Measurements from ENCODE around the gene KDM1B. TPM values are rescaled to one million over a fixed set of nuclear protein-coding genes. Genes with fewer than 3 reads are reported as not detected.

Gene KDM1B
- total and polyA plus RNA-seq, 2 of the 8 experiments (the other 6 are each of a cell fraction or from before 2014, with no cell fraction given), result 3.7 to 7.5 TPM

DNA sequence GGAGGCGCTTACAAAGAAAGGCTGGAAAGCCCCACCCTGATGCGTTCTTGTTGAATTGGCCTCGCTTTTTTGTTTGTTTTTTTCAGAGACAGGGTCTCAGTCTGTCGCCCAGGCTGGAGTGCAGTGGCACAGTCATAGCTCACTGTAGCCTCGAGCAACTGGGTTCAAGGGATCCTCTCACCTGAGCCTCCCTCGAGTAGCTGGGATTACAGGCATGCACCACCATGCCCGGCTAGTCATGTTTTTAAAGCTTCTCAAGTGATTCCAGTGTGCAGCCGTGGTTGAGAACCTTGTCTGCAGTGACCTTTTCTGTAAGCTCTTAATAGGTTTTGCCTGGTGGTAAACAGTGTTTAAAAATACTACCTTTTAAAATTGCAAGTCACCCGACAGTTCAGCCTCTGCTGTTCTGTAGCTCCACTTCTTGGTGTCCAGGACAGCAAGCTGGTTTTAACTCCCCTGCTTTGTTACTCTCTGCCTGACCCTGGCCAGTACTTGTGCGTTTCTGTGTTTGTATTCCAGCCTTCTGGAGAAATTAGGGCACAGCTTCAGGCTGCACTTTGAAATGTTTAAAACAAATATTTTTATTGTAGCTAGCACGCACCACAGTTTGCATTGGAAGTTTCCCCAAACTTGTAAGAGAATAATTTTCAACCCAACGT lies 54.4 kb downstream of the KDM1B start:
- Histone ChIP-seq H3K36me3 (ENCODE audit: control insufficient read depth in 2 of 4, insufficient read depth in 4 of 4, low read length in 3 of 4) (no peaks in the 10 kb centered on the region; a peak in 2 of 8 replicates), H2BK120ac (replicated peaks; ENCODE audit: low read depth, low read length) (no peak overlapping the region), H4K20me1 (replicated peaks in 1 of 2; ENCODE audit: control insufficient read depth in 1 of 2, insufficient read depth in 2 of 2, low read length in 2 of 2) (no peaks in the 10 kb centered on the region), H3K23me2 (ENCODE audit: low read depth, low read length) (no peaks in the 10 kb centered on the region), H3K27me3 (replicated peaks in 1 of 4; ENCODE audit: control insufficient read depth in 3 of 4, extremely low read depth in 1 of 4, insufficient read depth in 3 of 4, low read length in 3 of 4) (no peaks in the 10 kb centered on the region), H3K23ac (ENCODE audit: insufficient read length) (no peak overlapping the region), H3K9ac (replicated peaks in 1 of 4; ENCODE audit: extremely low read depth in 1 of 4, low read depth in 3 of 4, low read length in 3 of 4) (no peak overlapping the region; a peak in 1 of 7 replicates), H2AK5ac (ENCODE audit: low read depth, low read length) (no peak overlapping the region), H3K4ac (replicated peaks; ENCODE audit: insufficient read length, low read depth, low read length) (no peak overlapping the region), H3K9me3 (ENCODE audit: insufficient read depth in 2 of 2, low read depth in 1 of 2, low read length in 1 of 2) (no peaks in the 10 kb centered on the region), H3K56ac (replicated peaks; ENCODE audit: insufficient read length, low read depth, low read length) (no peak overlapping the region), H2BK5ac (ENCODE audit: low read depth, low read length) (no peak overlapping the region), H2BK20ac (ENCODE audit: low read length) (no peak overlapping the region), H2BK12ac (ENCODE audit: low read depth, low read length) (no peak overlapping the region), H3K4me3 (ENCODE audit: extremely low read depth in 1 of 4, insufficient read depth in 2 of 4, low read depth in 3 of 4, low read length in 4 of 4) (no peak overlapping the region), H3K18ac (ENCODE audit: extremely low read depth, low read length) (no peak overlapping the region), H2BK15ac (ENCODE audit: low read length) (no peak overlapping the region), H3K4me1 (replicated peaks in 1 of 4; ENCODE audit: control insufficient read depth in 3 of 4, insufficient read depth in 4 of 4, low read length in 3 of 4) (no peaks in the 10 kb centered on the region), H3K4me2 (ENCODE audit: insufficient read depth in 1 of 2, low read depth in 2 of 2, low read length in 2 of 2) (no peak overlapping the region), H4K8ac (ENCODE audit: extremely low read depth, insufficient read depth, low read length) (no peak overlapping the region), H3K79me1 (ENCODE audit: low read depth, low read length) (no peaks in the 10 kb centered on the region), H4K5ac (ENCODE audit: insufficient read length, low read depth, low read length) (no peak overlapping the region), H2AFZ (ENCODE audit: low read length) (no peak overlapping the region), H3K27ac (ENCODE audit: low read depth, low read length) (no peak overlapping the region), H3K14ac (ENCODE audit: insufficient read length) (no peak overlapping the region), H3K79me2 (ENCODE audit: control insufficient read depth in 1 of 2, insufficient read depth in 2 of 2, low read length in 2 of 2) (no peaks in the 10 kb centered on the region), H4K91ac (replicated peaks; ENCODE audit: insufficient read length, low read length) (no peak overlapping the region)
- no peak for TF ChIP-seq PHF8 (conservative IDR thresholded peaks at IDR 0.05; ENCODE audit: low read depth, low read length)
- no peak for TF ChIP-seq TEAD4 (IDR thresholded peaks at IDR 0.05; ENCODE audit: low read depth, low read length)
- TF ChIP-seq ZNF274 (IDR thresholded peaks at IDR 0.05; ENCODE audit: borderline replicate concordance, extremely low read depth, low read length), result no peak
- no peak for TF ChIP-seq SIN3A (conservative IDR thresholded peaks at IDR 0.05 in 1 of 2, IDR thresholded peaks at IDR 0.05 in 1 of 2; ENCODE audit: low read depth in 1 of 2, low read length in 2 of 2)
- TF ChIP-seq SAP30 (IDR thresholded peaks at IDR 0.05; ENCODE audit: insufficient read depth, insufficient replicate concordance, low read length), result no peak
- WGBS, 2 experiments (ENCODE audit: extremely low coverage in 1 of 2, insufficient coverage in 1 of 2, insufficient read length in 1 of 2, insufficient replicate concordance in 2 of 2, low coverage in 1 of 2, low lambda C conversion rate in 2 of 2, missing lambda C conversion rate in 1 of 2), result 92% methylated on average over 12 of the region's 12 CpGs; no CpG with 5 or more reads in 1 of the 2 experiments
- ChIA-PET POLR2A (ENCODE audit: partially characterized antibody) (interaction anchor here (0.8 to 1.6 kb wide), 3 partner anchors 12 to 55 kb away, joined by 3 to 4 read pairs (median 3); partner anchors contain the start of gene DEK), CTCF (ENCODE audit: partially characterized antibody) (interaction anchor here (1.6 to 2.2 kb wide), 2 partner anchors 9 to 88 kb away, joined by 4 to 11 read pairs; partner anchors contain the start of gene NHLRC1)
- DNase-seq (ENCODE audit: low read depth in 1 of 2, low spot score in 2 of 2) (no peak), FAIRE-seq (no peak)
